Retinal pigment epithelial cell (primary cell): Measurements from ENCODE around the gene HEMK1.

Experiments
- DNase-seq: peaks from one replicate; pipeline ENCODE4 v3.0.0-alpha.2; 2010; ENCODE audit warnings: low read depth
- H3K4me3 ChIP-seq: 2 replicates; pipeline ENCODE4 v1.5.1; 2011; ENCODE audit warnings: mild to moderate bottlenecking, low read length, control low read depth, moderate library complexity
- CTCF ChIP-seq: conservative IDR thresholded peaks from 2 replicates; pipeline ENCODE4 v1.5.1; 2011; ENCODE audit warnings: low read depth, low read length, control low read depth, inconsistent platforms

Gene HEMK1

GRCh38 chr3:50628601-50629000 is 59.3 kb downstream of the HEMK1 start:
- no peak overlapping the region for H3K4me3 ChIP-seq
- TF ChIP-seq CTCF, result no peak
- no peak for DNase-seq

GRCh38 chr3:50630394-50630793 is 61.1 kb downstream of the HEMK1 start:
- no peak overlapping the region for H3K4me3 ChIP-seq
- DNase-seq, result no peak
- TF ChIP-seq CTCF, result no peak

- no peak for DNase-seq
- no peak overlapping the region for H3K4me3 ChIP-seq
- TF ChIP-seq CTCF, result peak; percentile 20
Observed at GRCh38 chr3:50630877-50631276, 61.6 kb downstream of the HEMK1 start.

- no peak for TF ChIP-seq CTCF
- DNase-seq, result no peak
- H3K4me3 ChIP-seq, result no peak overlapping the region
Observed at GRCh38 chr3:50632450-50632849, 63.1 kb downstream of the HEMK1 start.

- no peak for TF ChIP-seq CTCF
- H3K4me3 ChIP-seq, result no peak overlapping the region
- no peak for DNase-seq
Observed at GRCh38 chr3:50633230-50633790, 64.0 kb downstream of the HEMK1 start.

- no peak for TF ChIP-seq CTCF
- H3K4me3 ChIP-seq, result no peak overlapping the region
- DNase-seq, result no peak
Observed at GRCh38 chr3:50635066-50635465, 65.7 kb downstream of the HEMK1 start.

- DNase-seq, result no peak
- TF ChIP-seq CTCF, result no peak
- H3K4me3 ChIP-seq, result no peak overlapping the region
Observed at GRCh38 chr3:50637011-50637410, 67.7 kb downstream of the HEMK1 start.
